ENCODE measurements around the gene C3orf20. TPM values are rescaled to one million over a fixed set of nuclear protein-coding genes. Genes with fewer than 3 reads are reported as not detected.

C3orf20 gene
- total RNA-seq, 1 donor from 2014 or later: 0.25 TPM

DNA sequence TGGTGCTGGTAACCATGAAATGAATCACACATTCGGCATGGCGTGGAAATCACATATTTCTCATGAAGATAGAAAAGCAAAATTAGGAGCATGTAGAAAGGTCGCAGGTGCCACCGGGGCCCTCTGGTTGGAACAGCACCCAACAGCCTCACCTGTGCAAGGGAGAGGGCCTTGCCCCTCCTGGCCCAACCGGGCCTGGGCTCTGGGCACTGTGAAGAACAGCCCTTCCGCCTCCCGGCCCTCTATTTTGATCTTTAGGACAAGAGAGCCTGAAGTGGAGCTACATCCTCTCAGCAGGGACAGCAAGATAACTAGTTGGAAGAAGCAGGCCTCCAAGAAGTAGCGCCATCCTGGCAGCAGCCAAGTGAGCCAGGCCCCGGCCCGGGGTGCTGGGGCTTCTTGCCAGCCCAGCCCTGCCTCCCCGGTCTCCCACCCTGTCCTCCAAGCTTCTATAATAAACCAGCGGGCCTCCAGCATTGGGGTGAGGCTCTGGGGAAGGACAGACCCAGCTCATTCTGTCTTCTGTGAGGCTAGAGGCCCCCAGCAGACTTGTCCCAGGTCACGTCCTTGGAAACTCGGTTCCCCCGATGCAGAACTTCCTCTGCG lies 97.7 kb downstream of the C3orf20 start:
- intact Hi-C loops (cut with micrococcal nuclease): no loop called here

DNA sequence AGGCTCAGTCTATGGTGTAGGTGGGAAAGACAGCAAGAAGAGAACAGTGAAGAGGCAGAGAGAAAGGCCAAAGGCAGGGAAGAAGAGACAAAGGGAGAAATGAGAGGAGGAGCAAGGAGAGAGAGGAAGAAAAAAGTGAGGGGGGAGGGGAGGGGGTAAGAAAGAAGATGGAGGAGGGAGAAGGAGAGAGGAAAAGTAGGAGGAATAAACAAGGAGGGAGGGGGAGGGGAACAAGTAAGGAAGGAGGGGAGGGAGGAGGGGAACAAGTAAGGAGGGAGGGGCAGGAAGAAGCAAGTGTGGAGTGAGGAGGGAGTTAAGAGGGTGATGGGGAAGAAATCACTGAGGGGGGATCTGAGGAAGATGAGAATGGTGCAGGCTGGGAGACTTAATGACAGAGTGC lies 98.3 kb downstream of the C3orf20 start:
- intact Hi-C loops (cut with micrococcal nuclease): no loop called here

DNA sequence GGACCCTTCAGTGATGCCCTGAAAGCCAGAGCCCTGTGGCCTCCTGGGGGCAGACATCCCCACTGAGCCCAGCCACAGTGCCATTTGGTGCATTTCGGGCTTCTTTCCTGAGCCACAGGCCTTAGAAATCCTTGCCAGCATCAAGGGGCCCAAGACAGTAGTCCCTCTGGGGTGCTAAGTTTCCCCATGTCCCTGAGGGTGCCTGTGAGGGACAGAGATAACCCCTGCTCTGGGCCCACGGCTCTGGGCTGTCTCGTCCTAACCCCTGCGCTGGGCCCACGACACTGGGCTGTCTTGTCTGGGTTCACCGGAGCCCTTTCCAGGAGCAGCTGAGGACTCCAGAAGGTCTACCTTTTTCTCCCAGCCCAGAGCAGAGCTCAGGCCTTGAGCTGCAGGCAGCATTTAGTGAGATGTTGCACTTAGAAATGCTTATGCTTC lies 98.8 kb downstream of the C3orf20 start:
- intact Hi-C loops (cut with micrococcal nuclease): no loop called here

DNA sequence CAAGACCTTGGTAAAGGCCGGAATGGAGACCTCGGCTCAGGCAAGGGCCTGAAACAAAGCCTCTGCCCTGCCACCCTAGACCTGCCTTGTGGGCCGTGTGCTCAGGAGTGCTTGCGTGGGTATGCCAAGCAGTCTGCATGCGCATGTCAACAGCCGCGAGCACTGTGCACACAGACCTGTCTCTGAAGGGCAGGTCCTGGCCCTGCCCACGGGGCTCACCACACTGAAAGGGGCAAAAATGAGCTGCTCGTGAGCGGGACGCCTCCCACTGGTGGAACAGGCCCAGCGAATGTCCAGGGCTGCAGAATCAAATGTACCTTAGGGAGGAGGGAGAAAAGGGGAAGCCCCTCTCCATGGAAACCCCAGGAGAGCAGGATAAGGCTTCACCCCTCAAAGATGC lies 99.5 kb downstream of the C3orf20 start:
- intact Hi-C loops (cut with micrococcal nuclease): no loop called here

DNA sequence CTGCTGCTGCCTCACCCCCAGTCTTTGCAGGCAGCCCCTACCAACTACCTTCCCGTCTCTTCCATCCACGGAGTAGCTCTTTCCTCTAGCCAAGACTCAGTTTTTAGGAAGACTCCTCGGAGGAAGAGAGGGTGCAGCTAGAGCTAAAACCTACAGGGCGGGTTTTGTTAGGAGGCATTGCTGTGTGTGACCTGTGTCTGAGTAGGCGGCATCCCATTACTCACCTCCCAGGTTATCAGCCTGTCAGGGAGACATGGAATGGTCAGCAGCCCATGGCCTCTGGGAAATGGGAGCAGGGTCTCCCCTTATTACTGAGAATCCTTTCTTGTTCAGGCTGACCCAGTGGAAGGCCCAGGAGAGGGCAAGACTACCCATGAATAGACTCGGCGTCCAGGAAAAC lies 100.1 kb downstream of the C3orf20 start:
- intact Hi-C loops (cut with micrococcal nuclease): no loop called here

DNA sequence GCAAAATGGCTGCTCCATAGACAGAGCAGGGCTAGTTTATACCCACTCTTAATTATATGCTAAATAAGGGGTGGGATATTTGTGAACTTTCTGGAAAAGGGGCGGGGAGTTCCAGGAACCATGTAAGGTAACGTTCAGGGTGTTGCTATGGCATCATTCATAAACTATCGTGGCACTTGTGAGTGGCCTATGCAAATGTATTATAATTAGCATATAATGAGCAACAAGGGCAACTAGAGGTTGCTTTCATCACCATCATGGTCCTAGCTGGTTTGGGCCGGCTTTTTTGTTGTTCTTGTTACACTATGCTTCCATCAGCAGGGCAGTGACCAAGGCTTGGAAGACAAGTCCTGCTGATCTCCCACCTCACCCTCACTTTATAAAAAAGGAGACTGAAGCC lies 100.6 kb downstream of the C3orf20 start:
- intact Hi-C loops (cut with micrococcal nuclease): no loop called here

DNA sequence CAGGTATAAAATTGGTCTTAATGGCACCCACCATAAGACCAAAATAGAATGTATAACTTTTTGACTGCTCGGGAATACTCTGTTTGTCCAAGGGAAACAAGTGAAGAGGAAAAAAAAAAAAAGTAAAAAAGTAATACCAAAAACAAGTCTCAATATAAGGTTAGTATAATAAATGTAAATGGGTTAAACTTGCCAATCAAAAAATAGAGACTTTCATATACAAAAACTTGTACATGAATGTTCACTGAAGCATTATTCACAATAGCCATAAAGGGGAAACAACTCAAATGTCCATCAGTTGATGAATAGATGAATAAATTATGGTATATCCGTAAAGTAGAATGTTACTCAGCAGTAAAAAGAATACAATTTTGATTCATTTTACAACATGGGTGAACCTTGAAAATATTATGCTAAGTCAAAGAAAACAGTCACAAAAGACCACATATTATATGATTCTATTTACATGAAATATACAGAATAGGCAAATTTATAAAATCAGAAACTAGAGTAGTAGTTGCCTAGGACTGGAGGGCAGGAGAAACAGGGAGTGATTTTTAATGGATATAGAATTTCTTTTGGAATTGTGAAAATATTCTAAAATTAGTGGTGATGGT lies 104.2 kb downstream of the C3orf20 start:
- intact Hi-C loops (cut with micrococcal nuclease): no loop called here

DNA sequence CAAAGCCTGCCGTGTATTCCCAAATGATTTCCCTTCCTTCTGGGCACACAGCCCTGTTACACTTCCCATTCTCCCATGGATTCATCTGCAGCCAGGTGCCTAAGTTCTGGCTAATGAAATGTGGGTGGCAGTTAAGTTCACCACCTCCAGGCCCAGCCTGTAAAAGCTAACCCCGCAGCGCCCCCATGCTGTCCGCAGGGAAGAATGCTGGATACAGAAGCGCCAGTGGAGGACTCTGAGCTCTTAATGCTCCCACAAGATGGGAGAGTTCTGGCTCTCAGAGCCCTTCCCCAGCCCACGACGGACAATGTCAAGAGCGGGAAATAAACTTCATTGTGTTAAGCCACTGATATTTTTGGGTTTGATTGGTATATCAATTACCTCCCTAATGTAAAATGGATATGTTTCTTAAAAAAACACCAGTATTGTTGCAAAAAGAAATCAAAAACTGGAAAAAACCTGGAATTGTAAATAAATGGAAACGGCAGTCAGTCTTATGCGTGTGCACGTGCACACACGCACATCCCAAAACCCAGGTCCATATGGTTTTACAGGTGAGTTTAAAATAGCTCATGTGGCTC lies 106.1 kb downstream of the C3orf20 start:
- intact Hi-C loops (cut with micrococcal nuclease): loop anchor here (1.0 to 2.0 kb wide), 2 partner anchors 108 to 147 kb away; no protein-coding TSS in a partner anchor

DNA sequence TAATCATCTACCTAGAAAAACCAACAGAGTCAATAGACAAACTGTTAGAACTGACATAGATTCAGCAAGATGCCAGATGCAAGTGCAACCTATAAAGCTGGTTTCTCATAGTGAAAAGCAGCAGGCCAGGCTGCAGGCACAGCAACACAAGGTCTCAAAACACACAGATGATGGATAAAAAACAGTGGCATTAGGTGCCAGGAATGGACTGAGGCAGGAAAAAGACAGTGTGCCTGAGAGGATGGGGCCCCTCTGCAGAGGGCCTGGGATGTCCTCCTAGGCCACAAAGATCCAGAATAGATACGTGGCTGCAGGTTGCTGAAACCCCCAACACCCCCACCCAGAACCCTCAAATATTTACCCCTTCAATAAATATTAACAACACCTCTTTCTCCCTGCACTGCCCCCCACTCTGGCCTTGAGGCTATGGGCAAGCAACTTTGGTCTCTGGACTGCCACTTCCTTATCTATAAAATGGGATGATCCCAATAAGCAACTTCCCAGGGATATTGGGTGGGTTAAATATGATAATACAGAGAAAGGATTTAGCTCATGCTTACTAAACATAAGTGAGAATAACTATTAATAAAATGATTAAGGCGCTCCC lies 108.6 kb downstream of the C3orf20 start:
- intact Hi-C loops (cut with micrococcal nuclease): no loop called here

DNA sequence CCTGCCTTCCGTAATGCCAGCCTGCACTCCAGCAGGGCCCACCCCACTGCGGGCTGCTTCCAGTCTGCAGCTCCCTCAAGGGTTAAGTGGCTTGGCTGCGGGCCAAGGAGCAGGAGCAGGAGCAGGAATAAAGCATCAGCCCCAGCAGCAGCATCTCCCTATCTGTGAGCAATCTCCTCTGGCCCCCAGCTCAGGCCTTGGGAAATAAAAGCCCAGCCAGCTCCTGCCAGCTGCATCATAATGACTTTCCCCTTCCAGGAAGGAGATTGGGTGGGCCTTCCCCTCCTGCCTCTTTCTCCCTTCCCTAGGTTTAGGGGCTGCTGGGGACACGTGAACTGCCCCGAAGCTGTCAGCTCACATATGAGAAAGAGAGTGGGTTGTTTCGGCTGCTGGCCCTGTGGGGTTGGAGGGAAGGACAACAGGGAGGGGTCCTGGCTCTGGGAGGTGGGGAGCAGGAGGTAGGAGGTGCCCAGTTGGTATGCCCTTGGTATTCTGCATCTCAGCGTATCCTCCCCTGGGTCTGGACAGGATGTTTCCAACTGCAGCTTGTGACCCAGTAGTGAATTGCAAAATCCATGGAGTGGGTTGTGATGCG lies 109.2 kb downstream of the C3orf20 start:
- intact Hi-C loops (cut with micrococcal nuclease): no loop called here

DNA sequence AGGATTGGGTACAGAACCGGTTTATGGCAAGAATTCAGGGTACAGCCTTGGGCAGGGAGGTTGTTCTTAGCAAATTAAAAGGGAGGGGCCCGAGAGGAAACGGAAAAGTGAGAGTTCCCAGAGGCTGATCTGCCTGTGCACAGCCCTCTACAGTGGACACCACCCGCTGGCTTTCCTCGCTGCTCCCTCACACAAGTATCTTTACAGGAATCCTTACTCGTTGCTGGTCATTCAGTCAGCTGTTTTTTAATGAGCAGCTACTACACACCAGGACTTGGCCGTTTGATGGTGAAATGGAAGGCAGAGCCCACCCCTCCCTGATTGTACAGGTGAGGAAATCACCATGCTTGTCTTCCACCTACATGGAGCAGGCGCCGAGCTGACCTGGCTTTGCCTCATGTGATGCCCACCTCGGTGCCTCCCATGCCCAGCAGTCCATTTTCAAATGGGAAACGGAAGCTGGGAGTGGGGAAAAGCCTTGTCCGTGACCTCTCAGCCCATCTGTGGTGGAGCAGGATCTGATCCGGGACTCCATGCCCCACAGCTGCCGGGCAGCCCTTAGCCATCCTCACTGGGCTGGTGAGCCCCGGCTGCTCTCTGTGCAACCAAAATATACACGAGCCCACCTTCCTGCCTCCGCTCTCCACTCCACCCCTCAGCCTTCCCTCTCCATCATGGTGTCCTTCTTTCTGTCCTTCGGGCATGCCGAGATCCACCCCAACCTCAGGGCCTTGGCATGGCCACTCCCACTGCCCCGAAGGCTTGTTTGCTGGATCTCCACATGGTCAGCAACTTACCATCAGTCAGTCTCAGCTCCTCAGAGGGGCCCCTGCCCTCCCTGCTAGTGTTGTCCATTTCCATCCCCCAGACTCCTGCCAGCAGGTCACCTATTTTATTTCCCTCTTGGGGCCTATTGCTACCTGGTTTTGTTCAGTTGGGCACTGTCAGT lies 110.5 kb downstream of the C3orf20 start:
- intact Hi-C loops (cut with micrococcal nuclease): no loop called here

DNA sequence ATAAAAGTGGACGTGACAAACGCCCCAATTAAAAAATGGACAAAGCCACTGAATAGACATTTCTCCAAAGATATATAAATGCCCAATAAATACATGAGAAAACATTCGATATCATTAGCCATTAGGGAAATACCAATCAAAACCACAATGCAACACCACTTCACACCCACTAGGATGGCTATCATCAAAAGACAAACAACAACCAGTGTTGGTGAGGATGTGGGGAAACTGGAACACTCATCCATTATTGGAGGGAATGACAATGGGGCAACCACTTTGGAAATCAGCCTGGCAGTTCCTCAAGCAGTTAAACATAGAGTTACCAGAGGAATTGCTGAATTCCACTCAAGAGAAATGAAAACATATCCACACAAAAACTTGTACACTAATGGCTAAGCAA lies 111.4 kb downstream of the C3orf20 start:
- intact Hi-C loops (cut with micrococcal nuclease): no loop called here

DNA sequence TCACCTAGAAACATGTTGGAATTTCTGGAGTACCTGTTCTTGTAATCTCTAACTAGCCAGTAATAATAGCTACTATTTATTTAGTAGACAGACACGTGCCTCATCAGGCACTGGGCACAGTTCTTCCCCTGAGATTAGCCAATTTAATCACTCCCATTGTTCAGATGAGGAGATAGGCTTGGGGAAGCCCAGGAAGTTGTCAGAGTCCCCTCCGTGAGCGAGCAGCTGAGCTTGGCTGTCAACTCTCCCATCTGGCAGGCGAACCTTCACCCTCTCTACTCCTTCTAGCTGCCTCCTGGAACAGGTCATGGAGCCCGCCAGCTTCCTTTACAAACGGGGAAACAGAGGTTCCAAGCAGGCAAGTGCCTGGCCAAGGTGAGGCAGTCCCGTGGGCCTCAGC lies 112.7 kb downstream of the C3orf20 start:
- intact Hi-C loops (cut with micrococcal nuclease): no loop called here

DNA sequence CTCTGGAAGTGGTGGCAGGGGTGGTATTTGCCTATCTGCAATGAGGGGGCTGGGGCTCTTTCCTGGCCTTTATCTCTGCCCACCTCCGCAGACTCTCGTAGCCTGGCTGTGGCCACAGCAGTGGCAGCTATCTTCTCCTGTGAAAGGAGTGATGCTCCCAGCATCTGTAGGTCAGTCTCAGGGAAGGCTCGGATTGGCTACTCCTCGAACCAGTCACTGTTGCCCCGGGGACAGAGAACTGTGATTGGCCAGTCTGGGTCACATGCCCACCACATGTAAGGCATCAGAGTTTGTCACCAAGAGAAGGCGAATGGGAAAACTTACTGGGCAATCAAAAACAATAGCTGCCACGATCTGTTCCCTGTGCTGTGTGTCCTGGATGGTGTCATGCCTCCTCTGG lies 113.7 kb downstream of the C3orf20 start:
- intact Hi-C loops (cut with micrococcal nuclease): no loop called here

DNA sequence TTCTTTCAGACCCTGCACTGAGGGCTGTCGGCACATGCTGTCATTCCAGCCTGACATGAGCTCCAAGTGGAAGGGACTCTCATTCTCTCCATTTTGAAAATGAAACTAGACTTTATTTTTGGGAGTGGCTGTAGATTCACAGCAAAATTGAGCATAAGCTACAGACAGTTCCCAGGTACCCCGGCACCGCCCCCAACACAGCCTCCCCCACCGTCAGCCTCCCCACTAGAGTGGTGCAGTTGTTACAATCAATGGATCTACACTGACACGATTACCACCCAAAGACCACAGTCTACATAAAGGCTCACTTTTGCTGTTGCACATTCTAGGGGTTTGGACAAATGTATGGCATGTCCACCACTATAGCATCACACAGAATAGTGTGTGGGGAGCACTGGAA lies 114.3 kb downstream of the C3orf20 start:
- intact Hi-C loops (cut with micrococcal nuclease): no loop called here

DNA sequence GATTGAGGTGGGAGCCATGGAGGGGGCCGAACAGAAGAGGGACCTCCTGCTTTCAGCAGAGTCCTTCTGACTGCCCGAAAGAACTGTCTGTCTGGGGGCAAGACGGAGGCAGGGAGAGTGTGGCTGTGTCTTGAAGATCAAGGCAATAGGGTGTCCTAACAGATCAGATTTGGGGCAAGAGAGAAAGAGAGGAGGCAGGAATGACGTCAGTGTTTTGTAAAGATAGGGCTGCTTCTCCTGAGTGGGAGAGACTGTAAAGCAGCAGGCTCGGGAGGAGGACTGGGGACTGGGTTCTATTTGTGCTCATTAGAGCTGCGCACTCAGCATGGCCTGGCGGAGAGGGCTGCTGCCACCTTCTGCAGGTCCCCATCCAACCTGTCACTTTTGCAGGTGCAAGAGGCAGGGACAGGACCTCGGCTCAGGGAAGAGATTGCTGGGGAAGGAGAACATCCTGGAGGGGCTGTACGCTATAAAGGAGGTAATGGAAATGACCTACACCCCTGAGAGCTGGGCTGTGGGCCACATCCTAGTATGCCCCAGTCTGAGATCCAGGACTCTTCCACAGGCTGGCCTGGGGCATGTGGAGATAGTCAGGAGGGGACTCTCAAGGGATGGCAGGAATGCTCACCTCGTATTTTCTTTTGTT lies 114.8 kb downstream of the C3orf20 start:
- intact Hi-C loops (cut with micrococcal nuclease): loop anchor here (5.0 kb wide), 1 partner anchor 282 kb away; no protein-coding TSS in a partner anchor

DNA sequence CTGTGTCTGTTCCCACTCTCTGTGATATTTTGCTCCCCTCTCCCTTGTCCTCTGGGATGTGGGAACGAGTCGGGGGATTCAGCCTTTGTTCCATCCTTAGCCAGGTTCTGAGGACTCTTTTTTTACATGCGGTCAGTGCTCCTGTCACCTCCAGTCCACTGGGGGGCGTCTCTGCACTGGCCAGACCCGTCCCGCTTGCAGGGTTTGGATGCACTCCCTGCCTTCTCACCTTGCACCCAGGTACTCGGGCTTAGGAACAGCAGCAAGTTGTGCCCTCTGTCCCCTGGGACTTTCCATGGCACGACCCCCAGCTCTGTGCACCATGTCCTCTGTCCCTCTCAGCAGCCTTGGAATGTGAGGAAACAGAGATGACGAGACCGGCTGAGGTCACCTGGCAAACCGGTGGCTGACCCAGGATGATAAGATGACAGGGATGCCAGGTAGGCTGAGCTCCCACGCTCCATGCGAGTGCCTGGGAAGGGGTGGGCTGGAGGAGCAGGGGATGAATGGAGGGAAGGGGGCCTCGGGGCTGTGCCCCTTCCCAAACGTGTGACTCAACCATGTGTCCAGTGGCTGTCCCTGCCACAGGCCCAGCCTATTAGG lies 116.5 kb downstream of the C3orf20 start:
- intact Hi-C loops (cut with micrococcal nuclease): loop anchor here (1.0 to 5.0 kb wide), 3 partner anchors 125 to 284 kb away; no protein-coding TSS in a partner anchor

DNA sequence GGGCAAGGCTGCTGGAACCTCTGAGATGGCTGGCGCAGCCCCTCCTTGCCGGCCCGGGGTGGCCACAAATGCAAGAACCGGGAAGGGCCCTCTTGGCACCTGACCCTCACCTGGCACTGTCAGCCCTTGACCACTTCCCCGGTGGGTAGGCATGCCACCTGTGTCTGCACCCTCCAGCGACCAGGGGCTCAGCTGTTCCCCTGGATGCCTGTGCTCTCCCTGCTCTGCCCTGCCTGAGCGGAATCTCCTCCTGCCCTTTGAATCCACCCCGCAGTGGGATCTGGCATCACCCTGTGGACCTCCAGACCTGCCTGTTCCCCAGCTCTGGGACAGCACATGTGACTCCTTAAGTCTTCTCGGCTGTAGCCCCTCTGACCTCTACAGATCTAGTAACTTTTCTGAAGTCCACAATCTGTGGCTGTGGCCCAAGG lies 117.8 kb downstream of the C3orf20 start:
- intact Hi-C loops (cut with micrococcal nuclease): loop anchor here (5.0 kb wide), 1 partner anchor 285 kb away; no protein-coding TSS in a partner anchor

DNA sequence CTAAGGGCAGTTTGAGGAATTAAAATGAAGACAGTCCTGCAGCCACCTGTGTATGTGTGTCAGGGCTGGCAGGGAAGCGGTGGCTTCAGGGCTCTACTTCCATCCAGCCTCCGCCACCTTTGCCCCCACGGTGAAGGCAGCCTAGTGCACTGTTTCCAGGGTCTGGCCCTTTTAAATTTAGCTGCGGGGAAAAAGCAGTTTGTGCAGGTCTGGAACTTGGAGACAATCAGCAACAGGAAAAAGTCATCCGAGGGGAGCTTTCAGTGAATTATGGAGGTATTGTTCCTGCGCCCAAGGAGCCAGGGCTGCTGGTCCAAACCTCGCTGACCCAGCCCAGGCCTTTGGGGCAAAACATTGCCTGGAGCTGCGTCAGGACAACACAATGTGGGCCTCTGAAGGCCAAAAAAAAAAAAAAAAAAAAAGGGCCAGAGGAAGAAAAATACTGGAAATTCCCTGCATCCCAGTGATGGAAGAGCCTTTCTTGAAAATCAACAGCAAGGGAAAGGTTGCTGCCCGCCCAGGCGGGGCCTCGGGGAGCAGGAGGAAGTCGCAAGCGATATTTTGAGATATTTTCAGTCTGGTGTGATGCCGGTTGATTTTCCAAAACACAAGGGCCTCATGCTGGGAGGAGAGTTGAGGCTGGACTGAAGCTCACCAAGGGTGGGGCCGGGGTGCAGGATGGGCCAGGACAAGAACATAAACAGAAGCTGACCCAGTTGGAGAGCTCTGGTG lies 118.4 kb downstream of the C3orf20 start:
- intact Hi-C loops (cut with micrococcal nuclease): loop anchor here (5.0 kb wide), 1 partner anchor 286 kb away; no protein-coding TSS in a partner anchor
